ENCODE results near the gene ANKRD11.
"Not testable (repeated sequence)": the region's sequence is repeated elsewhere in the genome, so short reads cannot be mapped to it uniquely, and the experiment has no call there.

Gene ANKRD11

DNA sequence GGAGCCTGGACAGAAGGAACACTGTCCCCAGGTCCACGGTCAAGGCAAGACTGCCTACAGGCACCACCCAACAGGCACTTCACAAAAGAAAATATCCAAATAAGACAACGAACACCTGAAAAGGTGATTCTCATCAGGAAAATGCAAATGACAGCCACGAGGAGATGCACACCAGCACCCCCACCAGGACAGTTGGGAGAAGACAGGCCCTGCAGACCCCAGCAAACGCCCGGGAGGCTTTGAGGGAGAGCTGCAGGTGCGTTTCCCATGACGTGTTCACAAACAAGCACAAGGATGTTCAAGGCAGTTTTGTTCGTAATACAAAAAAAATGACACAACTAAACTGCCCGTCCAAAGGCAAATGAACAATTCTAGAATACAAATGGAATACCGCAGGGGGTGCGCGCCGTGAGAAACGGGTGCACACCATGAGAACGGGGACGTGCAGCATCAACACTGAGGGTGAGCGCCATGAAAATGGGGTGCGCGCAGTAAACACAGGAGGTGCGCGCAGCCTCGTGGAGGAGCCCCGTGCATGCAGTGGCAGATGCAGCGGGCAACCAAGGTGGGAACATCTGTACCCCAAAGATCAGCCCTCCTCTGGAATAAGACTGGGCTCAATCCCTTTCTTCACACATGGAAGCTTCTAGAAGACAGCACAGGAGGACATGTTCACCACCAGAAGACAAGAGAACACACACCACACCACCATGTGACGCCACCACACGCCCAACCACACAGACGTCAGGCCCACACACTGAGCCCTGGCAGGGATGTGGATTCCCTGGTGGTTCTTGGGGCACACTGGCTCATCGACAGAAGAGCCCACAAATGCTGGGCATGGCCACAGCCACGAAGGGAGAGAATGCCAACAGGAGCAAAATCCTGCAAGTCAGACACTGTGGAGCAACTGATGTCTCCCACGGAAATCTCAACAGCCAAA, 181.7 kb downstream of the ANKRD11 start:
- no peak for DNase-seq

DNA sequence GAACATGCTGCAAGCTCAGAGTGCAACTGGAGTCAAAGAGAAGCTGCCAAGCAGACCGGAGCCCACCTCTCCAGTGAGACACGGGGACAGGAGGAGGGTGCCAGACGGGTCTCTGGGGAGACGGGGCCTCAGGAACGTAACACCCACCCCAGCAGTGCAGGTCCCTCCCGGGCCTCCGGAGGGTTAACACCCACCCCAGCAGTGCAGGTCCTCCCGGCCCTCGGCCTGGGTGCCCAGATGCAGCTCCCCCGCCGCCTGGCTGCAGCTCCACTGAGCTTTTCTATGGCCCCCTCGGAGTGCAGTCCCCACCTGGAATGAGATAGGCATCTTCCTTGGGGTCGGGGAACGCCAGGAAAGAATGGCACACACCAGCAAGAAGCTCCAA, 182.9 kb downstream of the ANKRD11 start:
- no peak for DNase-seq

DNA sequence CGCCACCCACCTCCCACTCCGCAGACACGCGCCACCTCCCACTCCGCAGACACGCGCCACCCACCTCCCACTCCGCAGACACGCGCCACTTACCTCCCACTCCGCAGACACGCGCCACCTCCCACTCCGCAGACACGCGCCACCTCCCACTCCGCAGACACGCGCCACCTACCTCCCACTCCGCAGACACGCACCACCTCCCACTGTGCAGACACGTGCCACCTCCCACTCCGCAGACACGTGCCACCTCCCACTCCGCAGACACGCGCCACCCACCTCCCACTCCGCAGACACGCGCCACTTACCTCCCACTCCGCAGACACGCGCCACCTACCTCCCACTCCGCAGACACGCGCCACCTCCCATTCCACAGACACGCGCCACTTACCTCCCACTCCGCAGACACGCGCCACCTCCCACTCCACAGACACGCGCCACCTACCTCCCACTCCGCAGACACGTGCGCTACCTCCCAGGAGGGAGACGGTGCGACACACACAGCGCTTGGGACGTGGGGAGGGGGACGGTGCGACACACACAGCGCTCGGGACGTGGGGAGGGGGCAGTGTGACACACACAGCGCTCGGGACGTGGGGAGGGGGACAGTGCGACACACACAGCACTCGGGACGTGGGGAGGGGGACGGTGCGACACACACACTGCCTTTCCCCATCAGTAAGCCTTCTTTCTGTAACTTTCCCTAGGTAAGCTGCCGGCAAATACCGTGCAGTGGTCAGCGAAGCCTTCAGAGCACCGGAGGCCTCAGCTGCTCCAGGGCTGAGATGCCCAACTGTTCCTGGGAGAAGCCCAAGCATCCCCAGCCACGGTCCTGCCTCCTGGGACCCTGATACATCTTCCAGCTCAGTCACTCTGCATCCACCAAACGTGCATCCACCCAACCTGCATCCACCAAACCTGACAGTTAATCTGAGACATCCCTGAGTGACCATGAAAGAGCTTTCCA, 183.6 kb downstream of the ANKRD11 start:
- DNase-seq = not testable (repeated sequence)

DNA sequence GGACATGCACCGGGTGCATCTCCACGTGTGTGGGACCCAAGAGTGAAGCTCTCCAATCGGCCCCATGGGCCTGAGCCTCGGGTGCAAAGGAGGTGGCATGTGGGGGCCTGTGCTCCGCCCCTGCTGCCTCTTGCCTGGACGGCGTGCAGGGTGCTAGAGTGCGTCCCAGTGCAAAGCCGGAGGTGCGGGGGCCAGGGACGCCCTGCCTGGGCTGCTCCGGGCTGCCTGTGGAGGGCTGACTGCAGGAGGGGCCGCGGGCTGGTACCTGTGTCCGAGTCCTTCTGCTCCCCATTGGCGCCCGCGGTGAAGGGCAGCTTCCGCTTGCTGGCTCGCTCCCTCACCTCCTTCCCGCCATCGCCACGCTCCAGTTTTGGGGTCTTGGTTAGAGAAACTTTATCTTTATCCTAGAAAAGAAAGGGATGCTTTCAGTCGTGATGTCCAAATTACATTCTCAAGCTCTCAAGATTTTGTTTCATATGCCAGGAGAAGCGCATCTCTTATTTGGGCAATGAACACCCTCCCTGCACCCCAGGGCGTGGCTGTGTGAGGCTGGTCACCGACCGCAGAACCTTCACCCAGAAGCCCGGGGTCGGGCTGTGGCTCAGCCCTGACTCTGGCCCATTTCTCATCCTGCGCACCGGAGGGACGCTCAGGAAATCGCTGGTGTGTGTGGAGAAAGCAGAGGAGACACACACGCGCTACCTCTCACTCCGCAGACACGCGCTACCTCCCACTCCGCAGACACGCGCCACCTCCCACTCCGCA, 185.2 kb downstream of the ANKRD11 start:
- no peak for DNase-seq

DNA sequence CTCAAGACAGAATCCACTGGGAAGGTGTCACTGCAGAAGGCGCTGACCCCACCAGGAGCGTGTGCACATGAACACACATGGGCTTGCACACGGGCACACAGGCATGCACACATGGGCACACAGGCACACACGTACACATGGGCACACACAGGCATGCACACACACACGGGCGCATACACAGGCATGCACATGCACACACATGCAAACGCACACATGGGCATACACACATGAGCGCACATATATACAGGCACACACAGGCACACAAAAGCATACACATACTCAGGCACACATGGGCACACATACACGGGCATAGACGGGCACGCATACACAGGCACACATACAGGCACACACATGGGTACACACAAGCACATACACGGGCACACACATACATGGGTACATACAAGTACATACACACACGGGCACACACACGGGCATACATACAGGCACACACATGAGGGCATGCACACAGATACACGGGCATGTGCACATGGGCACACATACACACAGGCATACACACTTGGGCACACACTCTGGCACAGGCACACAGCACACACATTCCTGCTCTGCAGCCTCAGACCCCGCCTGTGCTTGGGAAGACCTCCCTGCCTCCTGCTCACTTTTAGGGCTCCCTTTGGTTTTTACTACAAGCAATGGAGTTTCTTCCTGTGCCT, 186.0 kb downstream of the ANKRD11 start:
- no peak for DNase-seq

DNA sequence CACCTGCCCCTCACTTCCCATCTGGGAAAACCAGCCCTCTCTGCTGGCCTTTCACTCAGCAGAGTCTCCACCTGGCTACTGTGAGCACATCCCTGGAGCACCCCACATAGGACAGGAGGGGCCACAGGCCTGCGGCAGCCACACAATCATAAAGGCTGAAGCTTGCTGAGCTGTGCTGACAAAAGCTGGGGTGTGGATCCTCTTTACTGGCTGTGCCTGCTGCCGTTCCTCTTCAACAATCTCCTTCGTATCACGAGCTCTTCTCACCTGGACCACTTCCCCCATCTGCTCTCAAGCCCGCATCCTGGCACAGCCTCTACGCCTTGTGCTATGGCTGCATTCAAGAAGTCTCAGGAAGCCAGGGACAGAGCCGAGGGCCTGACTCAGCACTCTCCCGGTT, 186.7 kb downstream of the ANKRD11 start:
- no peak for DNase-seq

DNA sequence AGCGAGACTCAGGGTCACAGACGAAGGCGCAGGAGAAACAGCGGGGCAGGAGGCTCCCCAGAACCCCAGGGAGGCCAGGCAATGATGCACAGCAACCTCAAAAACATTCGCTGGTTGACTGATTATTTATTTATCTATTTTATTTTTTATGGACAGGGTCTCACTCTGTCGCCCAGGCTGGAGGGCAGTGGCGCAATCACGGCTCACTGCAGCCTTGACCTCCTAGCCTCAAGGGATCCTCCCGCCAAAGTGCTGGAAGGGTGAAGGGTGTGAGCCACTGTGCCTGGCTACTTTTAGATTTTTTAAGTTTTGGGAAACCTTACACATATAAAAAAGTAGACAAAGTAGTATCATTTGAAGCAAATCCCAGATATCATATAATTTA, 189.4 kb downstream of the ANKRD11 start:
- DNase-seq = no peak

DNA sequence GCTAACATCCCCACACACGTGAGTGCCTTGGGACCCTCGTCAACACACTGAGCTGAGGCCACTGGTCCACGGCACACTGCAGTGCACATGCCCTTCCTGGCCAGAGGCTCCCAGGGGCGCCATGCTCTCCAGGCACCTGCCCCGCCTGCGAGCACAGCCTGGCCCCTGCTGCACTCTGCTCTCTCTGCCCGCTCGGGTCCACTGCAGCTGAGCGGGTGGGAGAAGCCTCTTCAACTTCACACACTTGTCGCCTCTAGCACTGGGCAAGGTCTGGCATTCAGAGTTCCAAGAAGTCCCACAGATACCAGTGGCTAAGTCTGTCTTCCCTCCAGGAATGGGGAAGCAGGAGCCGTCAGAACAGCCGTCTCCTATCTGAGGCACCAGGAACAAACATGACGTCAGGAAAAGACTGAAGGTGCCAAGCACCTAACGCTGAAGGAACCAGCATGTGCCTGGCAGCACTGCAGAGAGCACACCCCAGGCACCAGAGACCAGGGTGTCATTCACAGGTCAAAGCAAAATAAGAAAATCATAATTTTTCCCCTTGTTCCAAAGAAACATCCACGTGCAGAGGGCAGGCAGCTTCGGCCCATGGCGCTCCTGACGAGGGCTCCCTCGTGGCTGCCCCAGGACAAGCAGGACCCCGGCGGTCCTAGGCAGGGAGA, 189.9 kb downstream of the ANKRD11 start:
- no peak for DNase-seq

DNA sequence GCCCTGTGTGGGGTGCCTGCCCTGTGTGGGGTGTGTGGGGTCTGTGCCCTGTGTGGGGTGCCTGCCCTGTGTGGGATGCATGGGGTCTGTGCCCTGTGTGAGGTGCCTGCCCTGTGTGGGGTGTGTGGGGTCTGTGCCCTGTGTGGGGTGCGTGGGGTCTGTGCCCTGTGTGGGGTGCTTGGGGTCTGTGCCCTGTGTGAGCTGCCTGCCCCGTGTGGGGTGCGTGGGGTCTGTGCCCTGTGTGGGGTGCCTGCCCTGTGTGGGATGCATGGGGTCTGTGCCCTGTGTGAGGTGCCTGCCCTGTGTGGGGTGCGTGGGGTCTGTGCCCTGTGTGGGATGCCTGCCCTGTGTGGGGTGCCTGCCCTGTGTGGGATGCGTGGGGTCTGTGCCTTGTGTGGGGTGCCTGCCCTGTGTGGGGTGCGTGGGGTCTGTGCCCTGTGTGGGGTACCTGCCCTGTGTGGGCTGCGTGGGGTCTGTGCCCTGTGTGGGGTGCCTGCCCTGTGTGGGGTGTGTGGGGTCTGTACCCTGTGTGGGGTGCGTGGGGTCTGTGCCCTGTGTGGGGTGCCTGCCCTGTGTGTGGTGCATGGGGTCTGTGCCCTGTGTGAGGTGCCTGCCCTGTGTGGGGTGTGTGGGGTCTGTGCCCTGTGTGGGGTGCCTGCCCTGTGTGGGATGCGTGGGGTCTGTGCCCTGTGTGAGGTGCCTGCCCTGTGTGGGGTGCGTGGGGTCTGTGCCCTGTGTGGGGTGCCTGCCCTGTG, 190.8 kb downstream of the ANKRD11 start:
- DNase-seq = not testable (repeated sequence)

DNA sequence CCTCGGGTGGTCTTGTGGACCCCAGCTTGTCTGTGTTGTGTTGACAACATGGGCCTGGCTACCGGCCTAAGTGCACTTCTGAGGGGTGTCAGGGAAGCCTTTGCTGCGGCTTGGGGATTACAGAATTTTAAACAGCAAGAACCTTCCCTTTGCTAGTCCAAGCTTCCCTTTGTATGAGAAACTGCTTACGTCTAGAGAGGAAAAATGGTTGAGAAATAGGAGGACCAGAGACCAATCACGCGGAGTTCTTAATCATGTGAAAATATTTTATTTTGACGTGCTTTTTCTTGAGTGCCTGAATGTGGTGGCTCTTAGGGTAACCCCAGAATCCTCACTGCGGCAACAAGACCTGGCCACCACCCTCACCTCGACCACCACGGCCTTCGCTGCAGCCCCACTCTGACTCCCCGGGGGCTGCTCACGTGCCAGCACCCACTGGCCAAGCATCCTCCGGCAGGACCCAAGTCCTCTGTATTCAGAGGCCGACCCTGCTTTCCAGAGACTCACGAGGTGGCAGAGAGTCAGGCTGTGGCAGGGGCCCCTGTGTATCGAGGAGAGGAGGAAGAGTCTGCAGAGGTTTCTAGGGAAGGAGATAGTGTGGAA, 191.6 kb downstream of the ANKRD11 start:
- no peak for DNase-seq

DNA sequence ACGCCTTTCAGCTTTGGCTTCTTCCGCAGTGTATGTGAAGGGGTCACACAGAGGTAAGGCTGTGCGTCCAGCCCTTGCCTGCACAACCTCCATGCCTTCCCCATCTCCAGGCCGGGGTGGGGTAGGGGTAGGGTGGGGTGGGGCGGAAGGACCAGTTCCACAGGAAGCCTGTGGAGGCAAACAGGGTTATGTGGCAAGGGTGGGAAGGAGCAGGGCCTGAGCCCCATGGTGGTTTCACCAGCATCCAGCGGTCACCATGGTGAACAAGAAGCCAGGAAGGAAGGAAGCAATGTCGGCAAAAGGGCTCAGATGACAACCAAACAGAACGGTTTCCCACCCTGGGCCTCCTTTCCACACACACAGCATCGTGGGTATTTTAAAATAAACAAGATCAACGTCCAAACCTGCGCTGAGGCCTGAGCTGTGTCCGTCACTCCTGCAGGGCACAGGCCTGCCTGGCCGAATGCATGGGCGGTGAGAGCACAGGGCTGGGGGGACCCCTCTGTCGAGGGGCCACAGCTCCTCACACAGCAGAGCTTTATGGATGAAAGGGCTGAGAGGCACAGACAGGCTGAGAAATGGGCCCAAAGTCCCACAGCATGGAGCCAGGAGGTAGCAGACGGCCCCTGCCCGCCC, 192.3 kb downstream of the ANKRD11 start:
- no peak for DNase-seq

DNA sequence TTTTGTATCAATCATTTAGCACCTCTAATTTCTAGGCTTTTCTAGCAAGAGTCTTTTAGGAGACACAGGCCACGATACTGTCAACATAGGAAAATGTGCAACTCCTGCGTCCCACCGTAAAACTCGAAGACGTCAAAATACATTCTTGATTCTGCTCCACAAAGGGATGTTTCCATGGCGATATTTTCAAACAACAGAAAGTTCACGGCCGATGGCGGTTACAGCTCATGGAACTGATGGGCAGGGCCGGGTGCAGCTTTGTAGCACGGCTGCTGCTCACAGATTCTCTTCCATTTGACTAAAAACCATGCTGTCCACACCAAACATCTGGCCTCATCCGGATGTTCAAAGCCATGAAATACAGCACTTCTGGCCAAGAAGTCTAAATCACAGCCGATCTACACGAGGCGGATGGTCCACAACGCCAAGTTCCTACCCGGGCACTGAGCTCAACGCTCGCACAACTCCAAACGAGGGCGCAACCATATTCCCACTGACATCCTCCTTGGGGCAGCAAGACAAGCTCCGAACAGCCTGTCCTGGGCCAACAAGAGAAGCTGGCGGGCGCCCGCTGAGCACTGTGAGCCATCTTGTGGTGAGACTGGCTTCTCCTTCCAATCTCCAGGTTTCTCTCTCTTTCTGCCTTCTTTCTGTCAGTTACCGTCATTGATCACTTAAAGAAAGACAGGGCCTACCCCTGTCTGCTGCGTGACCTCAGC, 193.0 kb downstream of the ANKRD11 start:
- DNase-seq = no peak

DNA sequence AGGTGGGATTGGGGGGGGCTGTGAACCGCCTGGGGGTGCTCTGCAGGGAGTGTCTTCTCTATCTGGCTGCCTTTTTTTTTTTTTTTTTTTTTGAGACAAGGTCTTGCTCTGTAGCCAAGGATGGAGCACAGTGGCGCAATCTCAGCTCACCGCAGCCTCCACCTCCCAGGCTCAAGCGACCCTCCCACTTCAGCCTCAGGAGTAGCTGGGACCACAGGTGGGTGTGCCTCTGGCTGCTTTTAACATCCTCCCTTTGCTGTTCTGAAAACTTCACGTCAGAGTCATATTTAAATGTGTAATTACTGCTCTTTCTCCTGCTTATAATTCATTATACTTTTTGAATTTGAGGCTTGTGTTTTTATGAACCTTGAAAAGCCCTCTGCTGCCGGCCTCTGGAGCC, 194.4 kb downstream of the ANKRD11 start:
- DNase-seq = no peak

DNA sequence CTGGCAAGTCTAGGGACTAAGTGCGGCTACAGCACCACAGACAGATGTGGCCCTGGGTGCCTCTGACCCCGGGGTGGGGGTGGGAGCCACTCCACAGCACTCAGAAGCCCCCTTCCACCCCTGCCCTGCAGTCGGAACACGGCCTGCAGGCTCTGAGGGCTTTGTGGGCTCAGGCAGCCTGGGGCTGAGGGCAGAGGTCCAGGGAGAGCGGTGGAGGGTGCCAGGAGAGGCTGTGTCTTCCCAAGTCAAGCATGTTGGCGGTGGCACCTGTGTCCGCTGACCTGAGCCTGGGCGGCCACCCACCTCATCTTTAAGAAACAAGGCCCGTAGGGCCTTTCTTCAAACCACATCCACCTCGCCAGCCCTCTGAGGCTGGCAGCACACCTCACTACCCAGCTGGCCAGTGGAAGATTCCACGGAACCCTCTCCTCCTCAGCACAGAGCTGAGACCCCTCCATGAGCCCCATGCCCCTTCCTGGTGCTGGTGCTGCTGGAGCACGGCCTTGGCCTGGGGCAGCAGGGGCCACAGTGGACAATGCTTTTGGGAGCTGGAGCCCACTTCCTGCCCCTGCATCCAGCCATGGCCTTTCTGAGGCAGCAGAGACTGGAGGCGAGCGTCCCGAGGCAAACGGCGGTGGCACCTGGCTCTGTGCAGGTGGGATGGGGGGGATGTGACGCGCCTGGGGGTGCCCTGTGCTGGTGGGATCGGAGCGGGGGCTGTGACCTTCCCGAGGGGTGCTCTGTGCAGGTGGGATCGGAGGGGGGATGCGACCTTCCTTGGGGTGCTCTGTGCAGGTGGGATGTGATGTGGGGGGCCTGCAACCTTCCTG, 195.1 kb downstream of the ANKRD11 start:
- DNase-seq = no peak

DNA sequence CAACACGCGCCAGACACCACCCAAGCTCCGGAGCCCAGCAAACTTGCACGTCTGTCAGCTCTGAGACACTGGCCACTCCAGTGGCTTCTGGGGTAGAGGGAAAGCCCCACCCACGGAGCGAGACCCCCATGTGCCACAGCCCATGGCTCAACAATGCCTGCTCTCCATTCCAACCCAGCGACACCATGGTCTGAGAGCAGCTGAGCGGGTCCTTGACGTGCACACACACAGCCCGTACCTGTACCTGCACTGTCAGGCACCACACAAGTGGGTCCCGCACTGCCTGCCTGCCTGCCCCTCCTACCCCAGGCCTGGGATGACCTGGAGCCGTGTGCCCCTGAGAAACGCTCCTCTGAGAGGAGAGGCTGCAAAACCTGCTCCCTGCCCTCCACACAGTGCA, 195.9 kb downstream of the ANKRD11 start:
- no peak for DNase-seq

DNA sequence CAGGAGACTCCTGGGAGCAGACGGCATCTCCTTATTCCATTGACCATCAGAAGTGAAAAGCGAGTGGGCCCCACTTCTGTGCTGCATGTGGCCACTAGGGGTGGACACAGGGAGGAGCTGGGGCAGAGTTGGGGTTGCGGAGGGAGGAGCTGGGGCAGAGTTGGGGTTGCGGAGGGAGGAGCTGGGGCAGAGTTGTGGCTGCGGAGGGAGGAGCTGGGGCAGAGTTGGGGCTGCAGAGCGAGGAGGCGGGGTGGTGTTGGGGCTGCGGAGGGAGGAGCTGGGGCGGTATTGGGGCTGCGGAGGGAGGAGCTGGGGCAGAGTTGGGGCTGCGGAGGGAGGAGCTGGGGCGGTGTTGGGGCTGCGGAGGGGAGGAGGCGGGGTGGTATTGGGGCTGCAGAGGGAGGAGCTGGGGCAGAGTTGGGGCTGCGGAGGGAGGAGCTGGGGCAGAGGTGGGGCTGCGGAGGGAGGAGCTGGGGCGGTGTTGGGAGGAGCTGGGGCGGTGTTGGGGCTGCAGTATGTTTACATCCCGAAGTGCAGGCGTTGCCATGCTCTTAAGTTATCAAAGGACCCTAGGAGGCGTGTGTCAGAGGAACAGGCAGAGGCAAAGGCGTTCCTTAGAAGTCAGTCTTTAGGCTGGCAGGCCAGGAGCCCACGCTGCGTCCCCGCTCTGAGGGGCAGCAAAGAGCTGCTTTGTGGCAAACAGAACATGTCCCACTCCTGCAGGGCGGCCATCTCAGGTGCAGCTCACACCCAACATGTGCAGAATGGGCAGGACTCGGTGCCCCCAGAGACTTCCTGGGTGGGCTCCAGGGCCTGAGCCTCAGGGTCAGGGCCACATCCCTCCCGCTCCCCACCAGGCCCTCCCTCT, 196.9 kb downstream of the ANKRD11 start:
- DNase-seq = no peak

DNA sequence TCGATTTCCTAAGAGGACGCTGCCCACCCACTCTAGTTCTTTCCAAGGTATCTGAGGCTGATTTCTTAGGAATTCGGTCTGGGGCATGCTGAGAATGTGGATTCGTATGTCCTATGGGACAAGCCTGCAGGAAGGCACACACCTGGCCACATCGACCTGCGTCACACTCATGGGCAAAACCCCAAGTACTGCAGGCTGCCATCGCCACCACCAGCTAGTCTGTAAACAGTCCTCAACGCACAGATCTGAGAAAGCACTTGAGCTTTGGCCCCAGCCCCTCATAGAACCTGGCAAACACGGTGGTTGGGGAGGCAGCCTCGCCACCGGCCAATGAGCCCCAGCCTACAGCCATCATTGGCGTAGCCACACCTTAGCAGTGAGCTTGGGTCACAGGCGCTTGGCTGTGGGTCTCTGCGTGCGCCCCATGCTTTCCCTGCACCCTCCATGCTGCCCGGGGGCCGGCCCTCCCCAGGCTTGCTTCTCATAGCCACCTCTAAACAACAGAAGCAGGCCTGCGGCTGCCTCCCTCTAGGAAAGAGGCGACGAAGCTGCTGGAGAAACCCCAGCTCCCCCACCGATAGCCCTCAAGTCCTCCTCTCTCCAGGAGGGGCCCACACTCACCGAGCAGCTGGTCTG, 197.8 kb downstream of the ANKRD11 start:
- DNase-seq = no peak
